Effector memory CD8-positive, alpha-beta T cell (primary cell): ENCODE results near the gene SUB1.

Source experiments
- ATAC-seq: fragments of 150-1000 bp; cut with Tn5 transposase; replicated peaks from 2 replicates; pipeline ENCODE4 v1.10.0; 2021; ENCODE audit warnings: mild to moderate bottlenecking, moderate library complexity
- DNase-seq, 3 experiments: peaks; one replicate each; pipeline ENCODE4 v3.0.0; 2021
- H3K27ac Mint-ChIP-seq, 2 donors: one replicate each; pipeline ENCODE4 v1.8.0; 2022; ENCODE audit warnings: mild to moderate bottlenecking in 2 of 2, mixed read lengths in 2 of 2, moderate library complexity in 2 of 2
- H3K27me3 Mint-ChIP-seq, 2 donors: one replicate each; pipeline ENCODE4 v1.8.0; 2022; ENCODE audit warnings: mixed read lengths in 2 of 2
- H3K36me3 Mint-ChIP-seq: one replicate; pipeline ENCODE4 v1.8.0; 2022; ENCODE audit warnings: mild to moderate bottlenecking, moderate library complexity, mixed read lengths; ENCODE audit not compliant: insufficient read depth
- H3K4me1 Mint-ChIP-seq, 2 donors: one replicate each; pipeline ENCODE4 v1.8.0; 2022; ENCODE audit warnings: low read depth in 2 of 2, mixed read lengths in 2 of 2
- H3K4me3 Mint-ChIP-seq, 2 donors: one replicate each; pipeline ENCODE4 v1.8.0; 2022; ENCODE audit warnings: mild to moderate bottlenecking in 2 of 2, mixed read lengths in 2 of 2, moderate library complexity in 2 of 2
- H3K9me3 Mint-ChIP-seq, 2 donors: one replicate each; pipeline ENCODE4 v1.8.0; 2022; ENCODE audit warnings: mixed read lengths in 2 of 2

SUB1 gene

DNA sequence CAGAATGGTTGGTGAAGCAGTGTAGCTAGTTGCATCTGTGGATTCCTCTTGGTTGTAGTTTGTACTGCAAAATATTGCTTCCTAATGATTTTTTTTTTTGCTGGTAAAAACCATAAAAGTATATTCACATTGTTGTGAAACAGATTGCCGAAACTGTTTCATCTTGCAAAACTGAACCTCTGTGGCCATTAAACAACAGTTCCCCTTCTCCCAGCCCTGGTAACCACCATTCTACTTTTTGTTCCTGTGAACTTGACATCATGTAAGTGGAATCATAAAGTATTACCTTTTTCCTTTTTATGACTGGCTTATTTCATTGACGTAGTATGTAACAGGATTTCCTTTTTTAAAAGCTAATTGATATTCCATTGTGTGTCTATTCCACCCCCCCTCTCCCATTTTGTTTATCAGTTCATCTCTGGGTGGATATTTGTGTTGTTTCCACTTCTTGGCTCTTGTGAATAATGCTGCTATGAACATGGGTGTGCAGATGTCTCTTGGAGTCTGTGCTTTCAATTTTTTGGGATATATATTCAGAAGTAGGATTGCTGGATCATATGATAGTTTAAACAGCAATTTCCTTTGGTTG is 11.8 kb downstream of the SUB1 start:
- no peak for DNase-seq
- no peaks in the 10 kb centered on the region for H3K9me3 Mint-ChIP-seq
- ATAC-seq = no peak
- H3K4me3 Mint-ChIP-seq = peak overlapping the region in 1 of 2 donors; percentile 43
- peak overlapping the region; percentile 7 to 42 for H3K27ac Mint-ChIP-seq
- H3K36me3 Mint-ChIP-seq = peaks cover 97% of the 10 kb centered on the region
- H3K27me3 Mint-ChIP-seq = no peaks in the 10 kb centered on the region
- H3K4me1 Mint-ChIP-seq = peaks cover 40 to 61% of the 10 kb centered on the region in 2 donors

DNA sequence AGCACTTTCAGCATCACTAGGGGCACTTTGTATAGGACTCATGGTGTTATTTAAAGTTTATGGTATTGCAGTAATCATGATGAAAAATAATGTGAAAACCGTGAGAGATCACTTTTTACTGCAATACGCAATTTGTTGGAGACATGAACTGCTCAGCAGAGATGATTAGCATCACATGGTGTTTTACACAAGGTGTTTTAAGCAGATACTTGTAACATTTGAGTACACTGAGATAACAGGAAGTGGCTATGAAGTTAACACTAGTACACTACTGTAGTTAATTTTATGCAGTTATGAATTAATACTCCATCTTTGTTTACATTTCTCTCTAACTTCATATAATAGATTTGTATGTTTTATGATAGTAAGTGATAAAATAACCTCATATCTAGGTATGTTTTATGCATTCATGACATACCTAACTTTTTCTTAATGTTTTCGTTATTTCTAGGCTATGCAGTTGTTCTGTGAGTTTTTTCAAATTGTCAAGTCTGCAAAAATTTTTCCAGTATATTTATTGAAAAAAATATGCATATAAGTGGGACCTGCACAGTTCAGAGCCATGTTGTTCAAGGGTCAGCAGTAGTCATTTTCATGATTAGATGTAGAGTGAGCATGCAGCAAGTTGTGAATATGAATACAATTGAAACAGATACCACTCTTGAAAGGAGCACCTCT is 13.0 kb downstream of the SUB1 start:
- DNase-seq (no peak), ATAC-seq (peak; percentile 84)
- Mint-ChIP-seq H3K4me1 (peaks cover 33 to 64% of the 10 kb centered on the region in 2 donors), H3K36me3 (peaks cover 94% of the 10 kb centered on the region), H3K27me3 (no peaks in the 10 kb centered on the region), H3K9me3 (no peaks in the 10 kb centered on the region), H3K4me3 (peak overlapping the region in 1 of 2 donors; percentile 67), H3K27ac (peak overlapping the region in 1 of 2 donors; percentile 82)

DNA sequence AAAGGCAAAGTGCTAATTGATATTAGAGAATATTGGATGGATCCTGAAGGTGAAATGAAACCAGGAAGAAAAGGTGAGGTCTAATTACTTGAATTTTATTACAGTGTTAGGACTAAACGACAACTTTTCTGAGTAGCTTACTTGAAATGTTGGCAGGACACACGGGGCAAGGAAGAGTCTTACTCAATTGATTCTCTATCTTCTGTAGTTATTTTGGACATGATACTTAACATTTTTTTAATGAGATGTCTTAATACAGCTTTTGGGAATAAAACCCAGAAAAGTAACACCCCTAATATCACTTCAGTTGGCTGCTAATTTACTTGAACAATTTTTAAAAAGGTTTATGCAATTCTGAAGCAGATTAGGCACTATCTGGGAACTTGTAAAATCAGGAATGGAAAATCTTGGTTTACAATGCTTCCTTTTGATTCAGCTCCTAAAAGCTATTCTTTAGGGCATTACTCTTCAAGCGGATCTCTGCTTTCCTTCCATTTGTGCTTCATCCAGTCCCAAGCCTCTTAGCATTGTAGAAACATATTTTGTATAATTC is 13.7 kb downstream of the SUB1 start:
- no peak overlapping the region for H3K4me3 Mint-ChIP-seq
- peaks cover 94% of the 10 kb centered on the region for H3K36me3 Mint-ChIP-seq
- H3K27me3 Mint-ChIP-seq = no peaks in the 10 kb centered on the region
- ATAC-seq = no peak
- no peaks in the 10 kb centered on the region for H3K9me3 Mint-ChIP-seq
- H3K4me1 Mint-ChIP-seq = peaks cover 29 to 59% of the 10 kb centered on the region in 2 donors
- H3K27ac Mint-ChIP-seq = peak overlapping the region in 1 of 2 donors; percentile 38
- no peak for DNase-seq

DNA sequence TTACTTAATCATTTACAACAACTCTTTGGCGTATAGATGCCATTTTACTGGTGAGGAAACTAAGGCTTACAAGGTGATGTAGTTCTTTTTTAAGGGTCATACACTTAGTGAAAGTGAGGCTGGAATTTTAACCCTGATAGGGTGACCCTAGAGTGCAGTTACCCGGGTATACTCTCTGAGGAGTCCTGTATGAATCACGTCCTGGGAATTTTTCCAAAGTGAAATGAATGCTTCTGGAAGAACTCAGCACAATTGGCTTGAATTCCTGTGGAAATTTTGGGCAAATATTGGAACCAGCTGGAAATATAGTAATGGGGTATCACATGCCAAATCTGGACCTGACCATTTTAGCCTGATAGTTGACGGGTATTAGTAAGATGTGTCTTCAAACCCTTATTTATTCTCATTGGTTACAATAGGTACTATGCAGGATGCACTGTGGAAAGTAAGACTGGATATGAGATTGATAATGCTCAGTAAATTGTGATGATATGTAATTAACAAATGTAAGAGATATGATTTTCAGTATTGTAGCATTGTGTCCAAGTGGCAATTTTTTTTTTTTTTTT is 14.8 kb downstream of the SUB1 start:
- no peak for ATAC-seq
- peaks cover 29 to 59% of the 10 kb centered on the region in 2 donors for H3K4me1 Mint-ChIP-seq
- H3K4me3 Mint-ChIP-seq = no peak overlapping the region
- no peak for DNase-seq
- no peaks in the 10 kb centered on the region for H3K27me3 Mint-ChIP-seq
- peaks cover 94% of the 10 kb centered on the region for H3K36me3 Mint-ChIP-seq
- H3K27ac Mint-ChIP-seq = peak overlapping the region in 1 of 2 donors; percentile 27
- no peaks in the 10 kb centered on the region for H3K9me3 Mint-ChIP-seq

DNA sequence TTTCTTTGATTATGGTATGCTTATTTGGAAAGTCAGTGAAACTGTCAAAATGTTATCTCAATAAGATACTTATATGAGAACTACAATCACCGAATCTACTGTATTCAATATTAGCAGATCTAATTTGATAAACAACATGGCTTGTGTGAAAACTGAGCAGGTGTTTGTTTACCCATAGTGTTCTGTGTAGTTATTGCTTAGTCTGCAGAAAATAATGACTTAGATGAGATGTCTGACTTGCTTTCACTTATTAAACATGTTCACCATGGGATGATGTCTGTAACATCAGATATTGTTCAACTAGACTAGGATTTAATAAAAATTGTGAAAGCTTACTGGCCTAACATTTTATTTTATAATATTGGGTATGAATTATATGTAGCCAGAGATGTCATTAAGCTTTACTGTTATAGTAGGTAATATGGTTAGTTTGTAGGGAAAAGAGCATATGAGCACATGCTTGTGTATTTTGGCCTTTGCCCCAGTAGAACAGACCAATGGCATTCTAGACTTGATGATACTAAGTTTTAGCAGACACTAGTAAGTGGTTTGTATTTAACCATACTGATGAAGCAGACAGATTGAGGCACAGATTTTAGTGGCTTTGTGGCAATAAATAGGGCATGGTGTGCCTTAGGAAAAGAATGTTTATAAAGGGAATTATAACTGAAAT is 16.4 kb downstream of the SUB1 start:
- no peaks in the 10 kb centered on the region for H3K9me3 Mint-ChIP-seq
- ATAC-seq (no peak), DNase-seq (no peak)
- no peak overlapping the region for H3K4me3 Mint-ChIP-seq
- peaks cover 91% of the 10 kb centered on the region for H3K36me3 Mint-ChIP-seq
- H3K4me1 Mint-ChIP-seq = peaks cover 17 to 44% of the 10 kb centered on the region in 2 donors
- H3K27ac Mint-ChIP-seq = peak overlapping the region; percentile 6 to 66
- no peaks in the 10 kb centered on the region for H3K27me3 Mint-ChIP-seq

DNA sequence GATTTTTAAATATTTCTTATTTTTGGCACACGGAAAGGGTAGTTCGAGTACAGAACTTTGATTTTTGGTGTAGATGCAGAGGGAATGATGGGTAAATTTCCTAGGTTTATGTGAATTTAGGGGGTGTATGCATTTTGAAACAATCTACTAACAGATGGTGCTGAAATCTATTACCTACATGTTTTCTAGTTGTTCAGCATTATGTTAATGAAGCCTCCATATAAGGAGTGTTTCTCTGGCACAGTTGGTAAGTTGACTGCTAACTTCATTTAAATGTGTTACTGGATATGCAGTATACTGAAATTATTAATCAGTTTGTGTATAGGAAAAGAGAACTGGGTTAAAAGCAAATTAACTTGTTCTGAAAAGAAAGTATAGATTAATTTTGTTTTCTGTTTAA is 17.5 kb downstream of the SUB1 start:
- Mint-ChIP-seq H3K36me3 (peaks cover 94% of the 10 kb centered on the region), H3K27me3 (no peaks in the 10 kb centered on the region), H3K4me1 (peaks cover 11 to 37% of the 10 kb centered on the region in 2 donors), H3K4me3 (peak overlapping the region in 1 of 2 donors; percentile 25), H3K9me3 (no peaks in the 10 kb centered on the region), H3K27ac (peak overlapping the region; percentile 12 to 23)
- DNase-seq (no peak), ATAC-seq (no peak)

DNA sequence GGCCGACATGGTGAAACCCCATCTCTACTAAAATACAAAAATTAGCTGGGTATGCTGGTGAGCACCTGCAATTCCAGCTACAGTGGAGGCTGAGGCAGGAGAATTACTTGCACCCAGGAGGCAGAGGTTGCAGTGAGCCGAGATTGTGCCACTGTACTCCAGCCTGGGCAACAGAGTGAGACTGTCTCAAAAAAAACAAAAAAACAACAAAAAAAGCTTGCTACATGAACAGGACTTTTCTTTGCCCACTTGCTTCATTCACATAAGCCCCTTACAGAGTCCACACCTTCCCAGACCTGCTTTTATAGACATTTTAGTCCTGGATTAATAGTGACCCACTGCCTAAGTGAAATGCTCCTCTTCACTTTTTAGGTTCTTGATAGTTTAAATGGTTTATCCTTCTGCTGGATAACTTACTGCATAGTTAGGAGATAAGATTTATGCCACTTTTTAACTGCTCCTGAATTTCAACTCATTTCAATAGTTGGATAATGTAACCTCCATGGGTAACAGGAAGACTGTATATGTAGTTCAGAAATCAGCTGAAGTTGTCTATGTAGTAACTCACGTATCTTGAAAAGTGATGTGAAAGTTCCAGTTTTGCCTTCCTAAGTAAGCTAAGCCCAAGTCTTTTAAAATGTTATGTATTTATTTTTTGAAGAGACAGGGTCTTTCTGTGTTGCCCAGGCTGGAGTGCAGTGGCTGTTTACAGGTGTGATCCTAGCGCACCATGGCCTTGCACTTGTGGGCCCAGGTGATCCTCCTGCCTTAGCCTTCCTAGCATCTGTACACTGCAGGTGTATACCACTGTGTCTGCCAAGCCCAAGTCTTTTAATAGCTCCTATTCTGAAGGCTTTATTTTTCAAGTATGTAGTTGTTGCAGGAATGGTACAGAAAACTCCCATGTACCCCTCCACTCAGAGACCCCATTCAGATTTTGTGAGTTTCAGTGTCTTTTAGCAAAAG is 19.7 kb downstream of the SUB1 start:
- H3K4me3 Mint-ChIP-seq = no peak overlapping the region
- ATAC-seq (peak; percentile 14), DNase-seq (no peak)
- no peaks in the 10 kb centered on the region for H3K9me3 Mint-ChIP-seq
- no peaks in the 10 kb centered on the region for H3K27me3 Mint-ChIP-seq
- H3K4me1 Mint-ChIP-seq = peaks cover 7 to 26% of the 10 kb centered on the region in 2 donors
- H3K36me3 Mint-ChIP-seq = peaks cover 85% of the 10 kb centered on the region
- H3K27ac Mint-ChIP-seq = peak overlapping the region; percentile 12 to 31

DNA sequence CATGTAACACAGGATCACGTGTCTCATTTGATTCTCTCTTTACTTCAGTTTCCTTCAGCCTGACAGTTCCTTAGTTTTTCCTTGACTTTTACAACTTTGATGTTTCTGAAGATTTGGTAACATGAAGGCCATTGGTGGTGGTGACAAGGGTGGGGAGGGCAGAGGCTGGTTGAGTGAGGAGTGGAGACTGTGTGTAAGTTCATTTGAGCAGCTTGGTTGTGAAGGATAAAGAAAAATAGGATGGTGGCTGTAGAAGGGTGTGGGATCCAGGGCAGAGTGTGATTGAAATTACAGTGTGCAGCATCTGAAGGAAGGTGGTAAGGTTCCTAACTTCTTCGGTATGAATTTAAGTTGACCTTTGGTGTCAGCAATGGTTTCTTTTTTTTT is 20.4 kb downstream of the SUB1 start:
- no peak for ATAC-seq
- Mint-ChIP-seq H3K4me3 (no peak overlapping the region), H3K27ac (peak overlapping the region; percentile 12 to 31), H3K9me3 (no peaks in the 10 kb centered on the region), H3K4me1 (peaks cover 7 to 26% of the 10 kb centered on the region in 2 donors), H3K36me3 (peaks cover 79% of the 10 kb centered on the region), H3K27me3 (no peaks in the 10 kb centered on the region)
- DNase-seq = no peak

DNA sequence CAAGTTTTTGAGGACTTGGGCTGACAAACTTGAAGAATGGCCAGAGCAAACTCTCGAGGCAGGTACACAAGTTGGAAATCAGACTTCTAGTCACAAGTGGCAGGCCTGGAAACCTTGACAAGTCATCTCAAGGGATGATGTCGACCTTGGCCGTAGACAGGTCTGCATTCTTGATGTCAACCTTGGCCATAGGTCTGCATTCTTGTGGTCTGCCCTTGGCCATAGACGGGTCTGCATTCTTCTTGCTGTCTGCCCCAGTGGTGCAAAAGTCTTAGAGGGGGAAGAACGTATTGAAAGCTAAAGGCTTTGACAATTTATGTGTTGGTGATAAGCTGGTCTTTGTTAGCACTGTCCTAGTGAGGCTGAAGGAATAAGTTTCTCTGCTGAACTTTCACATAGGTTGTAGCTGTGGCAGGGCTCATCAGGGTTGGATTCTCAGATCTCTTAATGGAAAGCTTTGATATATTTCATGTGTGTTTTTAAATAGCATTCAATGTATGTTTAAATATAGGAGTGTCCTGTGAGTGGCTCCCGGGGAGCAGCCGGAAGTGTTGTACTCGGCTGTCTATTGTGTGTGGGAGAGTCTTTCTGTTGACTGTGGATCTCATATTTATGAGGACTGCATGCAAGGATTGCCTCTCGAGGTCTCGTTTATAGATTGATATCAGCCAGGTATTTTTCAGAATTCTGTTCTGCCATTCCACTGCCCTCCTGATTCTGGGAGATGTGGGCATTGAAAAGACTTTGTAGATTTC is 27.0 kb downstream of the SUB1 start:
- ATAC-seq (no peak), DNase-seq (no peak)
- Mint-ChIP-seq H3K4me1 (peaks cover 4 to 6% of the 10 kb centered on the region in 2 donors), H3K27me3 (no peaks in the 10 kb centered on the region), H3K36me3 (peaks cover 20% of the 10 kb centered on the region), H3K4me3 (no peak overlapping the region), H3K27ac (peak overlapping the region in 1 of 2 donors; percentile 44), H3K9me3 (no peaks in the 10 kb centered on the region)

DNA sequence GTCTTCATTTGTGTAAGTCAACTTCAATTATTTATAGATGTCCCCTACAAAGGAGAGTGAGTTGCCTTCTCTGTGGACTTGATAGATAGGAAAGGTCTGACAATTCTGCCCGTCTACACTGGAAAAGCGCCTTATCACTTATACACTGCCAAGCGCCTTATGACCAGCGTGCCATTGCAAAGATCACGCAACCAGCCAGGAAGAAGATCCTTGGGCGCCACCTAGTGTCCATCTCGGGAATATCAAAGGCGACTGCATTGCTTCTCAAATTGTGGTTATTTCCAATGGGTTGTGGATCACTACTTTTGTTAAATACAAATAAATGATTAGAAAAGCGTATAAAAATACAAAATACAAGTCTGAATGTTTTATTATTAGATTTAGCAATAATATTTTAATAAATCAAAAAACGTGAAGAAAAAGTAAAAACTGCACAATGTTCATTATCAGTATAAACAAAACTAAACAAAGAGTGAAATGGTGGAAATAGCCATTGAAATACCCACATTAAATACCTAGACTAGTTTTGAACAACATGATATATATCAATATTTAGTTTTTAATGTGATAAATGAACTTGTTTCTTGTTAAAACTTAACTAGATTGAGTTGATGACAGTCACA is 27.8 kb downstream of the SUB1 start:
- peaks cover 4 to 6% of the 10 kb centered on the region in 2 donors for H3K4me1 Mint-ChIP-seq
- no peak overlapping the region for H3K27ac Mint-ChIP-seq
- H3K4me3 Mint-ChIP-seq = no peak overlapping the region
- H3K36me3 Mint-ChIP-seq = peaks cover 12% of the 10 kb centered on the region
- DNase-seq = peak; percentile 82 to 89 (median 84)
- H3K27me3 Mint-ChIP-seq = no peaks in the 10 kb centered on the region
- no peaks in the 10 kb centered on the region for H3K9me3 Mint-ChIP-seq
- peak; percentile 89 for ATAC-seq

DNA sequence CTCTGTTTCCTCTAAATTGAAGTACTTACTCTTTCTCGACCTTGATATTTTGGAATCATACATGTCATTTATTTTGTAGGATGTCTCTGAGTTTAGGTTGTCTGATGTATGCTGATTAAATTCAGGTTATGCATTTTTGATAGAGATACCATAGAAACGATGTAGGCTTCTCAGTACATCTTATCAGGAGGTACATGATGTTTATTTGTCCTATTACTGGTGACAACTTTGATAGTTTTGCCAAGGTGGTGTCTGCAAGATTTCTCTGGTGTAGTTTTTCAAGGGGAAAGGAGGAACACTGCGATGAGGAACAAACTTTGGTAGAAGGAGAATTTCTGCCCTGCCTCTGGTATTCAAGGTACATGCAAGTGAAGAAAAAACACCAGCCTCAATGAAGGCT is 29.9 kb downstream of the SUB1 start:
- Mint-ChIP-seq H3K4me3 (no peak overlapping the region), H3K9me3 (no peaks in the 10 kb centered on the region), H3K4me1 (peaks cover 4 to 6% of the 10 kb centered on the region in 2 donors), H3K36me3 (no peaks in the 10 kb centered on the region), H3K27me3 (no peaks in the 10 kb centered on the region), H3K27ac (peak overlapping the region in 1 of 2 donors; percentile 13)
- ATAC-seq (no peak), DNase-seq (no peak)

DNA sequence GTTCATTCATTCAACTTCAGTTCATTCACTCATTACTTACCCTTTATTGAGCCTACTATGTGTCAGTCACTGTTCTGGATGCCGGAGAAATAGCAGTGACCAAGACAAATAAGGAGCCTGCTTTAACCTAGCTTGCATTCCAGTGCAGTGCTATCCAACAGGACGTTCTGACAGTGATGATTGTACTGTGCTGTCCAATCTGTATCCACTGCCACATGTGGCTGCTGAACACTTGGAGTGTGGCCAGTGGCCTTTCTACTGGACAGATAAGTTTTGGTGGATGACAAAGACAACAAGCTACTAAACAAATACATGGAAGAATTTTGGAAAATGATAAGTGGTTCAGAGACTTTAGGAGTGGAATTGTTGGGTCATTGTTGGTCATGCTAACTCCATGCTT is 33.6 kb downstream of the SUB1 start:
- no peak overlapping the region for H3K4me3 Mint-ChIP-seq
- H3K27me3 Mint-ChIP-seq = peaks cover 0 to 10% of the 10 kb centered on the region in 2 donors
- no peaks in the 10 kb centered on the region for H3K4me1 Mint-ChIP-seq
- DNase-seq (no peak), ATAC-seq (no peak)
- H3K9me3 Mint-ChIP-seq = no peaks in the 10 kb centered on the region
- H3K36me3 Mint-ChIP-seq = no peaks in the 10 kb centered on the region
- H3K27ac Mint-ChIP-seq = no peak overlapping the region
